Subcutaneous adipose tissue (tissue), 4 donors: ENCODE data around the gene DNM3. TPM values are rescaled to one million over a fixed set of nuclear protein-coding genes. Genes with fewer than 3 reads are reported as not detected.

ENCODE experiments used
- CTCF ChIP-seq: fragments of 450-650 bp; IDR thresholded peaks from one replicate; pipeline ENCODE4 v1.5.1; 2016; ENCODE audit warnings: low read depth, mild to moderate bottlenecking, control low read depth, antibody characterized with exemption, moderate library complexity
- total RNA-seq, 4 donors: library from RNA; depleted of rRNA; stranded (reverse); fragments of >200 nt; gene quantifications; one replicate each; pipeline ENCODE4 v1.1.0, GENCODE V29; 2016

DNM3 gene
- total RNA-seq, 4 donors from 2014 or later: 4.1 to 8.8 (median 7.6) TPM

- no peak for TF ChIP-seq CTCF
These were observed 307.4 kb downstream of the DNM3 start for GRCh38 chr1:172148707-172149106.

- no peak for TF ChIP-seq CTCF
These were observed 308.0 kb downstream of the DNM3 start for GRCh38 chr1:172149346-172149745.

GRCh38 chr1:172154551-172154950 lies 313.3 kb downstream of the DNM3 start:
- TF ChIP-seq CTCF: no peak

GRCh38 chr1:172155766-172156165 lies 314.5 kb downstream of the DNM3 start:
- TF ChIP-seq CTCF: no peak

- TF ChIP-seq CTCF: no peak
These were observed 320.9 kb downstream of the DNM3 start for GRCh38 chr1:172162236-172162635.

GRCh38 chr1:172163498-172164215 lies 322.4 kb downstream of the DNM3 start:
- no peak for TF ChIP-seq CTCF

GRCh38 chr1:172165403-172165802 lies 324.1 kb downstream of the DNM3 start:
- TF ChIP-seq CTCF: no peak
